ENCODE results near the gene GPC4. TPM values are rescaled to one million over a fixed set of nuclear protein-coding genes. Genes with fewer than 3 reads are reported as not detected.

GPC4 gene
- total RNA-seq, result 2.5 TPM

- peak; percentile 19 for DNase-seq
Measured at GRCh38 chrX:133415276-133416105, at the start of gene GPC4. GPC4 (minus strand) TSS chrX:133415489; CDS start chrX:133414965, 524 bp downstream.

- no peak for DNase-seq
Measured at GRCh38 chrX:133461231-133461630, 45.9 kb upstream of the GPC4 start.

GRCh38 chrX:133454924-133455323 lies 39.6 kb upstream of the GPC4 start:
- DNase-seq, result no peak

- no peak for DNase-seq
Measured at GRCh38 chrX:133454491-133454914, 39.2 kb upstream of the GPC4 start.

- no peak for DNase-seq
Measured at GRCh38 chrX:133448512-133449076, 33.3 kb upstream of the GPC4 start.

GRCh38 chrX:133444952-133445831 lies 29.9 kb upstream of the GPC4 start:
- DNase-seq, result no peak

GRCh38 chrX:133444196-133444595 lies 28.9 kb upstream of the GPC4 start:
- no peak for DNase-seq

GRCh38 chrX:133440797-133441163 lies 25.5 kb upstream of the GPC4 start:
- no peak for DNase-seq

GRCh38 chrX:133440081-133440796 lies 24.9 kb upstream of the GPC4 start:
- no peak for DNase-seq

- no peak for DNase-seq
Measured at GRCh38 chrX:133437766-133438165, 22.5 kb upstream of the GPC4 start.

GRCh38 chrX:133437356-133437755 lies 22.1 kb upstream of the GPC4 start:
- no peak for DNase-seq

- no peak for DNase-seq
Measured at GRCh38 chrX:133435544-133436124, 20.3 kb upstream of the GPC4 start.

- no peak for DNase-seq
Measured at GRCh38 chrX:133434197-133434820, 19.0 kb upstream of the GPC4 start.

- DNase-seq, result no peak
Measured at GRCh38 chrX:133419911-133420310, 4.6 kb upstream of the GPC4 start.

GRCh38 chrX:133418588-133418987 lies 3.3 kb upstream of the GPC4 start:
- DNase-seq, result no peak

GRCh38 chrX:133417364-133417763 lies 2.1 kb upstream of the GPC4 start:
- no peak for DNase-seq

GRCh38 chrX:133414406-133415275 lies 648 bp downstream of the GPC4 start:
- DNase-seq, result peak; percentile 19

- no peak for DNase-seq
Measured at GRCh38 chrX:133413218-133413925, 1.9 kb downstream of the GPC4 start.

GRCh38 chrX:133412665-133413064 lies 2.6 kb downstream of the GPC4 start:
- no peak for DNase-seq

- DNase-seq, result no peak
Measured at GRCh38 chrX:133412246-133412645, 3.0 kb downstream of the GPC4 start.

All from occipital lobe (tissue), 2 donors.